Natural killer cell (primary cell): Measurements from ENCODE around the gene PLCH2. TPM values are rescaled to one million over a fixed set of nuclear protein-coding genes. Genes with fewer than 3 reads are reported as not detected.

Experiments used
- ATAC-seq, 3 donors: fragments of 150-1000 bp in 2 of 3; fragments of 200-7000 bp in 1 of 3; cut with Tn5 transposase; 1 replicate in 1 of 3; 2 replicates in 2 of 3; pipeline ENCODE4 v1.10.0; 2021; ENCODE audit warnings: mild to moderate bottlenecking in 2 of 3, moderate library complexity in 2 of 3
- DNase-seq, 2 donors: peaks; one replicate each; pipeline versions ENCODE4 v3.0.0 to v3.0.0-alpha.2; 2013 to 2021; ENCODE audit warnings: mixed read lengths in 1 of 2
- H3K27ac ChIP-seq: one replicate; pipeline ENCODE4 v1.5.1; 2013; ENCODE audit warnings: mild to moderate bottlenecking, low read length
- H3K27me3 ChIP-seq: one replicate; pipeline ENCODE4 v1.6.1; 2013; ENCODE audit warnings: low read length; ENCODE audit not compliant: control insufficient read depth, insufficient read depth
- H3K36me3 ChIP-seq: one replicate; pipeline ENCODE4 v1.6.1; 2013; ENCODE audit warnings: low read length; ENCODE audit not compliant: control insufficient read depth, insufficient read depth
- H3K4me1 ChIP-seq: one replicate; pipeline ENCODE4 v1.6.1; 2013; ENCODE audit warnings: low read length; ENCODE audit not compliant: control insufficient read depth, insufficient read depth
- H3K4me3 ChIP-seq: one replicate; pipeline ENCODE4 v1.5.1; 2013; ENCODE audit warnings: low read length
- H3K9me3 ChIP-seq: one replicate; pipeline ENCODE4 v1.6.1; 2013; ENCODE audit warnings: low read length; ENCODE audit not compliant: control insufficient read depth, insufficient read depth
- H3K27ac Mint-ChIP-seq, 2 donors: one replicate each; pipeline ENCODE4 v1.8.0; 2022; ENCODE audit warnings: mild to moderate bottlenecking in 2 of 2, mixed read lengths in 2 of 2, moderate library complexity in 1 of 2
- H3K27me3 Mint-ChIP-seq, 2 donors: one replicate each; pipeline ENCODE4 v1.8.0; 2022; ENCODE audit warnings: low read depth in 2 of 2, mixed read lengths in 2 of 2
- H3K36me3 Mint-ChIP-seq: one replicate; pipeline ENCODE4 v1.8.0; 2022; ENCODE audit warnings: mixed read lengths
- H3K4me1 Mint-ChIP-seq, 2 donors: one replicate each; pipeline ENCODE4 v1.8.0; 2022; ENCODE audit warnings: mixed read lengths in 2 of 2
- H3K4me3 Mint-ChIP-seq: one replicate; pipeline ENCODE4 v1.8.0; 2022; ENCODE audit warnings: mild to moderate bottlenecking, moderate library complexity, mixed read lengths
- H3K9me3 Mint-ChIP-seq, 2 donors: one replicate each; pipeline ENCODE4 v1.8.0; 2022; ENCODE audit warnings: mixed read lengths in 2 of 2
- CTCF ChIP-seq: fragments of 200-600 bp; IDR thresholded peaks from one replicate; pipeline ENCODE4 v1.8.0; 2022; ENCODE audit warnings: antibody characterized with exemption
- WGBS: methylation state at CpG from one replicate; pipeline ENCODE4 v1.1.7; 2013; ENCODE audit warnings: missing lambda C conversion rate; ENCODE audit not compliant: insufficient coverage; 5-methylcytosine and 5-hydroxymethylcytosine counted together
- intact Hi-C: fragments of 100-400 bp; cut with micrococcal nuclease; formaldehyde crosslinking; loops from one replicate; pipeline ENCODE4 v1.14.2; 2022
- total RNA-seq, 4 donors: library from RNA; stranded (reverse); fragments of 120-200 nt in 1 of 4; gene quantifications; one replicate each; pipeline versions ENCODE4 v1.2.3 to v1.2.4, GENCODE V29; 2013 to 2022

Gene PLCH2
- total RNA-seq, 3 donors from 2014 or later (not counting 1 experiment from before 2014, with no cell fraction given) = 77.1 to 116 (median 106) TPM

DNA sequence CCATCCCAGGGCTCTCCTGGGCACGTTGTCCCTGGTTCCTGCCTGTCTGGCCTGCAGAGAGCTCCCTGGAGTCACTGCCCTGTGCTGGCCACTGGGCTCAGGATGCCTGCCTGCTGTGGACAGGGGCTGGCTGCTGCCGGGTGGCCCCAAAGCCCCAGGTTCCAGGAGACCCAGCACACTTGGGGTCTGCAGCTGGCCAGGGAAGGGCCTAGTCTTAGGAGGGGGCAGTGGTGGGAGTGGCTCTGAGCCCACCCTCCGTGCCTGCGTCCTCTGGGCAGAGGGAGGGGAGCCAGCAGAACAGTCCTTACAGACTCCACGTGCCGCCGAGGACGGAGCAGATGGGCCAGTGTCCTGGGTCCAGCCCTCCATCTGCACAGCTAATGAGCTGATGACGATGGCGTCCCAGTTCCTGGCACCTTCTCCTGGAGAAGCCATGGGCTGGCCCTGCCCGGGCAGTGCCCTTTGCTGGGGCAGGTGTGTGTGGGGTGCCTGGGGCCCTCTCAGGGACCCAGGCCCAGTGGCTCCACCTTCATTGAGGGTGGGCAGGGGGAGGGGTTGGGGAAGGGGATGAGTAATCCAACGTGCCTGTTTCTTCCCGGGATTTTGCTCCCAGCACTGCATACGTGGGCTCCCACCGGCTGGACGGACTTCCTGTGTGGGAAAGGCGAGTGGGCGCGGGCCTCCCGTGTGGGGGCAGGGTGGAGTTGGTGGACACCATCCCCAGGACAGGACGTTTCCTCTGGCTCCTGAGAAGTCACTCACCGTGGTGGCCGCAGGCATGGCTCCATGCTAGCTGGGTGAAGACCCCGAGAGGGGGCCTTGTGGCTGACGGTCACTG is 6.8 kb upstream of the PLCH2 start:
- H3K9me3 Mint-ChIP-seq = no peaks in the 10 kb centered on the region
- no peak overlapping the region for H3K4me3 Mint-ChIP-seq
- WGBS = 75% methylated on average over 25 of the region's 25 CpGs
- H3K36me3 Mint-ChIP-seq = no peaks in the 10 kb centered on the region
- H3K27ac ChIP-seq = no peak overlapping the region
- H3K9me3 ChIP-seq = no peaks in the 10 kb centered on the region
- ATAC-seq (no peak), DNase-seq (no peak)
- H3K27ac Mint-ChIP-seq = no peak overlapping the region
- no peak for TF ChIP-seq CTCF
- intact Hi-C loops = no loop called here
- no peaks in the 10 kb centered on the region for H3K27me3 ChIP-seq
- H3K4me1 ChIP-seq = peaks cover 34% of the 10 kb centered on the region
- no peak overlapping the region for H3K4me3 ChIP-seq
- peaks cover 0 to 18% of the 10 kb centered on the region in 2 donors for H3K4me1 Mint-ChIP-seq
- H3K36me3 ChIP-seq = no peaks in the 10 kb centered on the region
- no peaks in the 10 kb centered on the region for H3K27me3 Mint-ChIP-seq

- no peak overlapping the region for H3K27ac Mint-ChIP-seq
- Histone ChIP-seq H3K36me3 (no peaks in the 10 kb centered on the region), H3K27ac (no peak overlapping the region), H3K4me3 (no peak overlapping the region), H3K27me3 (no peaks in the 10 kb centered on the region), H3K4me1 (peaks cover 26% of the 10 kb centered on the region), H3K9me3 (no peaks in the 10 kb centered on the region)
- 42% methylated on average over 27 of the region's 27 CpGs for WGBS
- intact Hi-C loops = no loop called here
- H3K4me3 Mint-ChIP-seq = no peak overlapping the region
- TF ChIP-seq CTCF = no peak
- no peaks in the 10 kb centered on the region for H3K9me3 Mint-ChIP-seq
- no peaks in the 10 kb centered on the region for H3K27me3 Mint-ChIP-seq
- H3K4me1 Mint-ChIP-seq = peaks cover 0 to 16% of the 10 kb centered on the region in 2 donors
- ATAC-seq = no peak
- no peaks in the 10 kb centered on the region for H3K36me3 Mint-ChIP-seq
- DNase-seq = no peak
These were observed 5.6 kb upstream of the PLCH2 start for GRCh38 chr1:2470290-2471158.

- Mint-ChIP-seq H3K4me1 (peaks cover 0 to 16% of the 10 kb centered on the region in 2 donors), H3K9me3 (no peaks in the 10 kb centered on the region), H3K36me3 (no peaks in the 10 kb centered on the region), H3K27me3 (no peaks in the 10 kb centered on the region), H3K27ac (no peak overlapping the region), H3K4me3 (no peak overlapping the region)
- DNase-seq (no peak), ATAC-seq (no peak)
- no peak overlapping the region for H3K4me3 ChIP-seq
- H3K9me3 ChIP-seq = no peaks in the 10 kb centered on the region
- intact Hi-C loops = no loop called here
- no peak overlapping the region for H3K27ac ChIP-seq
- no peaks in the 10 kb centered on the region for H3K36me3 ChIP-seq
- TF ChIP-seq CTCF = no peak
- H3K4me1 ChIP-seq = peaks cover 20% of the 10 kb centered on the region
- H3K27me3 ChIP-seq = no peaks in the 10 kb centered on the region
- WGBS = 68% methylated on average over 7 of the region's 7 CpGs
These were observed 5.0 kb upstream of the PLCH2 start for GRCh38 chr1:2471159-2471471.
